Measurements from ENCODE around the gene ATF3.

ATF3 gene

DNA sequence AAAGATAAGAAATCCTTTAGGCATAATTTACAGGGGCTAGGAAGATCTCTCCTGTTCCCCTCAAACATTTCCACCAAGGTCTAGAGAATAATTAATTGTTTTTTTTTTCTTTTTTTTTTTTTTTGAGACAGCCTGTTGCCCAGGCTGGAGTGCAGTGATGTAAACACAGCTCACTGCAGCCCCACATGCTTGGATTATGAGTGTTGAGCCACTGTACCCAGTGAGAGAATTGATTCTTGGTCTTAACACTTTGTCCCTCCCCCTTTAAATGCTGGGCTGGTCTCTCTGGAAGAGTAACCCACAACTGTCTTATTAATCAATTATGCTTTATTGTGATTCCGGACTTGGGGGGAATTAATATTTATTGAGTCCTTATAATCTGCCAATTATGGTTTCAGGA, 33.4 kb downstream of the ATF3 start:
- TF ChIP-seq, protein P1, sequence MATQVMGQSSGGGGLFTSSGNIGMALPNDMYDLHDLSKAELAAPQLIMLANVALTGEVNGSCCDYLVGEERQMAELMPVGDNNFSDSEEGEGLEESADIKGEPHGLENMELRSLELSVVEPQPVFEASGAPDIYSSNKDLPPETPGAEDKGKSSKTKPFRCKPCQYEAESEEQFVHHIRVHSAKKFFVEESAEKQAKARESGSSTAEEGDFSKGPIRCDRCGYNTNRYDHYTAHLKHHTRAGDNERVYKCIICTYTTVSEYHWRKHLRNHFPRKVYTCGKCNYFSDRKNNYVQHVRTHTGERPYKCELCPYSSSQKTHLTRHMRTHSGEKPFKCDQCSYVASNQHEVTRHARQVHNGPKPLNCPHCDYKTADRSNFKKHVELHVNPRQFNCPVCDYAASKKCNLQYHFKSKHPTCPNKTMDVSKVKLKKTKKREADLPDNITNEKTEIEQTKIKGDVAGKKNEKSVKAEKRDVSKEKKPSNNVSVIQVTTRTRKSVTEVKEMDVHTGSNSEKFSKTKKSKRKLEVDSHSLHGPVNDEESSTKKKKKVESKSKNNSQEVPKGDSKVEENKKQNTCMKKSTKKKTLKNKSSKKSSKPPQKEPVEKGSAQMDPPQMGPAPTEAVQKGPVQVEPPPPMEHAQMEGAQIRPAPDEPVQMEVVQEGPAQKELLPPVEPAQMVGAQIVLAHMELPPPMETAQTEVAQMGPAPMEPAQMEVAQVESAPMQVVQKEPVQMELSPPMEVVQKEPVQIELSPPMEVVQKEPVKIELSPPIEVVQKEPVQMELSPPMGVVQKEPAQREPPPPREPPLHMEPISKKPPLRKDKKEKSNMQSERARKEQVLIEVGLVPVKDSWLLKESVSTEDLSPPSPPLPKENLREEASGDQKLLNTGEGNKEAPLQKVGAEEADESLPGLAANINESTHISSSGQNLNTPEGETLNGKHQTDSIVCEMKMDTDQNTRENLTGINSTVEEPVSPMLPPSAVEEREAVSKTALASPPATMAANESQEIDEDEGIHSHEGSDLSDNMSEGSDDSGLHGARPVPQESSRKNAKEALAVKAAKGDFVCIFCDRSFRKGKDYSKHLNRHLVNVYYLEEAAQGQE (IDR thresholded peaks at IDR 0.05; ENCODE audit: insufficient read depth in 1 of 2, low read depth in 2 of 2, low read length in 2 of 2) = no peak
- TF ChIP-seq FOXP2 (optimal IDR thresholded peaks at IDR 0.05; ENCODE audit: borderline replicate concordance, extremely low read depth, extremely low read length, insufficient read depth) (no peak), SIN3A (IDR thresholded peaks at IDR 0.05; ENCODE audit: borderline replicate concordance, insufficient read depth, low read length) (no peak), POLR2AphosphoS5 (IDR thresholded peaks at IDR 0.05; ENCODE audit: low read depth, low read length) (no peak), TAF1 (IDR thresholded peaks at IDR 0.05; ENCODE audit: borderline replicate concordance, insufficient read depth, low read length) (no peak)

DNA sequence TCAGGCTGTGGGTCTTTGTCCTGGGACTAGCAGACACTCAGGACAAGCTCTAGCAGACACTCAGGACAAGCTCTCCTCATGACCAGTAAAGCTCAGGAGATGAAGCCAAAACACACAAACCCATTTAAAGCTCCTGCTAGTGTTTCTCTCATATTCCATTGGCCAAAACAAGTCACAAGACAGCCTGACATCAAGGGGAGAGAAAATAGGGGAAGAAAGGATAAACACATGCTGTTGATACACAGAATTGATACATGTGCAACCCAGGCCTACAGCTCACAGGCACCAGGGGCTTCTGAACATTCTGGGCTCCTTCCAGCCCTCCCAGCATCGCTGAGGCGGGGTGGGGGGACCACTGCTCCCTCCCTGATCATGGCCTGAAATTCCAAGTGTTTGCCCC, 35.3 kb downstream of the ATF3 start:
- no peak for TF ChIP-seq SIN3A (IDR thresholded peaks at IDR 0.05; ENCODE audit: borderline replicate concordance, insufficient read depth, low read length)
- TF ChIP-seq, protein P1 (IDR thresholded peaks at IDR 0.05; ENCODE audit: insufficient read depth in 1 of 2, low read depth in 2 of 2, low read length in 2 of 2) = no peak
- TF ChIP-seq POLR2AphosphoS5 (IDR thresholded peaks at IDR 0.05; ENCODE audit: low read depth, low read length) = no peak
- TF ChIP-seq TAF1 (IDR thresholded peaks at IDR 0.05; ENCODE audit: borderline replicate concordance, insufficient read depth, low read length) = no peak
- no peak for TF ChIP-seq FOXP2 (optimal IDR thresholded peaks at IDR 0.05; ENCODE audit: borderline replicate concordance, extremely low read depth, extremely low read length, insufficient read depth)

DNA sequence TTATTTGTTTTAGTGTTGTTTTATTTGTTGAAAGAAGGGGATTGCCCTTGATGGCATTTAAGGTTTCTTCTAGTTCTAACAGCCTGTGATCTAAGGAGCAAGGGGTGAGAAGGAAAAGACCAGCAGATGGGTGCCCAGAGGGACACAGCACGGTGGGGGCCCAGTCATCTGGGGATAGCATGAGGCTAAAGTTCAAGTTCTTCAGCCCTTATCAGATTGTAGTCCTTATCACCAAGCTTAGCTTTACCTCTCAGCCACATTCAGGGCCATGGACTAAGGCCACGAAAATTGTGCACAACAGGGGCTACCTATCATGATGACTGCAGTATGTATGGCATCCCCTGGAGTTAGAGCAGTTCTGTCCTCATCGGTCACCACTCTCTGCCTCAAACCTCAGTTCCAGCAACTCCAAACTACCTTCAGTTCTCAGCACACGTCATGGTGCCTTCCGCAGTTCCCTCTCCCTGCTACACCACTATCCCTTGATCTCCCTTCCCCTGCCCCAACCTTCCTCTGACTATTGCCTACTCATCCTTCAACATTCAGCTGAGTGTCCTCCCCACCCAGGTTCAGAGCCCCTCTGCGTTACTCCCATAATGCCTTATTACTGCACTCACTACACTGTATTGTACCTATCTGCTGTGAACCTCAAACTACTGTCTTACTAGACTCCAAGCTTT, 36.4 kb downstream of the ATF3 start:
- TF ChIP-seq, protein P1 (IDR thresholded peaks at IDR 0.05; ENCODE audit: insufficient read depth in 1 of 2, low read depth in 2 of 2, low read length in 2 of 2) = no peak
- TF ChIP-seq FOXP2 (optimal IDR thresholded peaks at IDR 0.05; ENCODE audit: borderline replicate concordance, extremely low read depth, extremely low read length, insufficient read depth) (no peak), POLR2AphosphoS5 (IDR thresholded peaks at IDR 0.05; ENCODE audit: low read depth, low read length) (no peak), TAF1 (IDR thresholded peaks at IDR 0.05; ENCODE audit: borderline replicate concordance, insufficient read depth, low read length) (no peak), SIN3A (IDR thresholded peaks at IDR 0.05; ENCODE audit: borderline replicate concordance, insufficient read depth, low read length) (no peak)

DNA sequence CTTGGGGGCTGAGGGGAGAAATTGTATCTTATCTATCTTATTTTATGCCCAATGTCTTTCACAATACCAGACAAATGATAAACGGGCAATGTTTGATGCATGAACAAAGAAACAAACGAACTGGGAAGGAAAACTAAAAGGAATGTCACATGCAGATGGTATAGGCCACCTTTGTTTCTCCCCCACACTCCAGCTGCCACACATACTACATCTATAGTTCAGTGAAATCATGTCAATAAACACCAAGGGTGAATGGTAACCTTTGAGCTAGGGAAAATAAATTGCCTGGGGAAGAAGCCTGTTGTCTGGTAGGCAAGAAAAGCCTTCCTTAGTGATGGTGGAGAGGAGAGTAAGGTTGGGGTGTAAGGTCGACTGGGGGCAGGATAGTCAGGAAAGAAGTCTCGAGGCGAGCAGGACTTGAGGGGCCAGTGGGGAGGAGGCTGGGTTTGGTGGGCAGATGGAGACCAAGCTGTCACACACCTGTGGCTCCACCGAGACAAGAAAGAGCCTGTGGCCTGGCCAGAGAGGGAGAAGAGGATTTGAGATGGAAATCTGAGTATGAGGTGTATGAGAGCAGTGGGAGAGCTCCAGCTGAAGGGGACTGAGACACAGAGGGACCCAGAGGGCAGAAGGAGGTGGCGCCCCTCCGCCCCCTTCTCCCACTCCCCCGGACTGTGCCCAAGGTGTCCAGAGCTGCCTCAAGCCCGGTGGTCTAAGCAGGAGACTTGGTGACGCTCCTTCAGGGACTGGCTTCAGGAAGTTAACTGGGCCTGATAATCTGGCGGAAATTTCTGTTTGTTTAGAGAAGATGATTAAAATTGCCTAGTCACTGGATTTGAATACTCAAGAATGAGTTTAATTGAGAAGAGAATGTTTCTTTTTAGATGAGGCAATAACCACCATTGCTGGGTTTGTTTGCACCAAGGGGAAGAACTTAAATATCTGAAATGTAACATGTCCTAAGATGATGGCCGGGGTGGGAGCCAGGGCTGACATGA, 37.3 kb downstream of the ATF3 start:
- TF ChIP-seq TAF1 (IDR thresholded peaks at IDR 0.05; ENCODE audit: borderline replicate concordance, insufficient read depth, low read length) (no peak), POLR2AphosphoS5 (IDR thresholded peaks at IDR 0.05; ENCODE audit: low read depth, low read length) (no peak), FOXP2 (optimal IDR thresholded peaks at IDR 0.05; ENCODE audit: borderline replicate concordance, extremely low read depth, extremely low read length, insufficient read depth) (no peak), SIN3A (IDR thresholded peaks at IDR 0.05; ENCODE audit: borderline replicate concordance, insufficient read depth, low read length) (no peak)
- TF ChIP-seq, protein P1 (IDR thresholded peaks at IDR 0.05; ENCODE audit: insufficient read depth in 1 of 2, low read depth in 2 of 2, low read length in 2 of 2) = no peak

Data from PFSK-1 (cell line).